ENCODE data around the gene SERPINA6. TPM values are rescaled to one million over a fixed set of nuclear protein-coding genes. Genes with fewer than 3 reads are reported as not detected.

Gene SERPINA6
- total and polyA plus RNA-seq, 2 donors (not counting 1 experiment from before 2014, with no cell fraction given) = not detected

- DNase-seq (ENCODE audit: low read depth in 2 of 2) = no peak
- no peak for TF ChIP-seq EZH2 (IDR thresholded peaks at IDR 0.05; ENCODE audit: low read length, missing control alignments)
- H3K79me2 ChIP-seq (ENCODE audit: control insufficient read depth, insufficient read depth, low read length) = no peaks in the 10 kb centered on the region
- H3K4me3 ChIP-seq (replicated peaks in 1 of 4; ENCODE audit: control extremely low read depth in 1 of 4, insufficient read depth in 1 of 4, low read depth in 3 of 4, low read length in 4 of 4) = no peak overlapping the region
- no peak overlapping the region for H2AFZ ChIP-seq (ENCODE audit: low read length)
- no peak overlapping the region for H3K9ac ChIP-seq (ENCODE audit: insufficient read depth, low read length)
- no peaks in the 10 kb centered on the region for H3K9me3 ChIP-seq (ENCODE audit: control insufficient read depth, insufficient read depth, low read depth, low read length)
- no peaks in the 10 kb centered on the region for H3K27me3 ChIP-seq (ENCODE audit: control insufficient read depth, insufficient read depth, low read length)
- H4K20me1 ChIP-seq (ENCODE audit: control insufficient read depth, extremely low read depth, insufficient read depth, low read length) = no peaks in the 10 kb centered on the region
- no peaks in the 10 kb centered on the region for H3K36me3 ChIP-seq (ENCODE audit: control insufficient read depth, insufficient read depth, low read length)
- no peaks in the 10 kb centered on the region for H3K4me1 ChIP-seq (ENCODE audit: control insufficient read depth, extremely low read depth, insufficient read depth, low read length)
- H3K4me2 ChIP-seq (ENCODE audit: extremely low read depth, insufficient read depth, low read length) = no peak overlapping the region
- no peak overlapping the region for H3K27ac ChIP-seq (ENCODE audit: insufficient read depth, low read length)
Measured at GRCh38 chr14:94328196-94328595, 5.1 kb upstream of the SERPINA6 start.

GRCh38 chr14:94321421-94322271, 1.5 kb downstream of the SERPINA6 start:
- Histone ChIP-seq H3K9ac (ENCODE audit: insufficient read depth, low read length) (no peak overlapping the region), H3K4me2 (ENCODE audit: extremely low read depth, insufficient read depth, low read length) (no peak overlapping the region), H3K79me2 (ENCODE audit: control insufficient read depth, insufficient read depth, low read length) (no peaks in the 10 kb centered on the region), H3K27ac (ENCODE audit: insufficient read depth, low read length) (no peak overlapping the region), H3K4me1 (ENCODE audit: control insufficient read depth, extremely low read depth, insufficient read depth, low read length) (no peaks in the 10 kb centered on the region), H3K9me3 (ENCODE audit: control insufficient read depth, insufficient read depth, low read depth, low read length) (no peaks in the 10 kb centered on the region), H3K4me3 (replicated peaks in 1 of 4; ENCODE audit: control extremely low read depth in 1 of 4, insufficient read depth in 1 of 4, low read depth in 3 of 4, low read length in 4 of 4) (no peak overlapping the region), H4K20me1 (ENCODE audit: control insufficient read depth, extremely low read depth, insufficient read depth, low read length) (no peaks in the 10 kb centered on the region), H2AFZ (ENCODE audit: low read length) (no peak overlapping the region), H3K27me3 (ENCODE audit: control insufficient read depth, insufficient read depth, low read length) (no peaks in the 10 kb centered on the region), H3K36me3 (ENCODE audit: control insufficient read depth, insufficient read depth, low read length) (no peaks in the 10 kb centered on the region)
- TF ChIP-seq CTCF (conservative IDR thresholded peaks at IDR 0.05 in 1 of 2, IDR thresholded peaks at IDR 0.05 in 1 of 2; ENCODE audit: low read depth in 1 of 2, low read length in 2 of 2) = no peak
- TF ChIP-seq EZH2 (IDR thresholded peaks at IDR 0.05; ENCODE audit: low read length, missing control alignments) = no peak
- no peak for DNase-seq (ENCODE audit: low read depth in 2 of 2)

GRCh38 chr14:94320243-94320642, 2.9 kb downstream of the SERPINA6 start:
- Histone ChIP-seq H3K27ac (ENCODE audit: insufficient read depth, low read length) (no peak overlapping the region), H3K27me3 (ENCODE audit: control insufficient read depth, insufficient read depth, low read length) (no peaks in the 10 kb centered on the region), H3K4me1 (ENCODE audit: control insufficient read depth, extremely low read depth, insufficient read depth, low read length) (no peaks in the 10 kb centered on the region), H3K9me3 (ENCODE audit: control insufficient read depth, insufficient read depth, low read depth, low read length) (no peaks in the 10 kb centered on the region), H4K20me1 (ENCODE audit: control insufficient read depth, extremely low read depth, insufficient read depth, low read length) (no peaks in the 10 kb centered on the region), H3K36me3 (ENCODE audit: control insufficient read depth, insufficient read depth, low read length) (no peaks in the 10 kb centered on the region), H3K79me2 (ENCODE audit: control insufficient read depth, insufficient read depth, low read length) (no peaks in the 10 kb centered on the region), H3K4me2 (ENCODE audit: extremely low read depth, insufficient read depth, low read length) (no peak overlapping the region), H3K9ac (ENCODE audit: insufficient read depth, low read length) (no peak overlapping the region), H2AFZ (ENCODE audit: low read length) (no peak overlapping the region), H3K4me3 (replicated peaks in 1 of 4; ENCODE audit: control extremely low read depth in 1 of 4, insufficient read depth in 1 of 4, low read depth in 3 of 4, low read length in 4 of 4) (no peak overlapping the region)
- TF ChIP-seq EZH2 (IDR thresholded peaks at IDR 0.05; ENCODE audit: low read length, missing control alignments) (no peak), CTCF (conservative IDR thresholded peaks at IDR 0.05 in 1 of 2, IDR thresholded peaks at IDR 0.05 in 1 of 2; ENCODE audit: low read depth in 1 of 2, low read length in 2 of 2) (no peak)
- no peak for DNase-seq (ENCODE audit: low read depth in 2 of 2)
